Cardiac fibroblast (primary cell): Measurements from ENCODE around the gene KANSL1.
A peak's percentile ranks its signal among the peaks of the same experiment; 100 is the strongest.

ENCODE experiments used
- DNase-seq, 2 donors: peaks; one replicate each; pipeline versions ENCODE4 v3.0.0 to v3.0.0-alpha.2; 2010; ENCODE audit warnings: low read depth in 2 of 2
- H3K4me3 ChIP-seq, 2 donors: replicated peaks in 1 of 2; 1 replicate in 1 of 2; 2 replicates in 1 of 2; pipeline ENCODE4 v1.5.1; 2011; ENCODE audit warnings: low read depth in 2 of 2, low read length in 2 of 2, mild to moderate bottlenecking in 2 of 2, moderate library complexity in 1 of 2
- CTCF ChIP-seq: IDR thresholded peaks from one replicate; pipeline ENCODE4 v1.5.1; 2011; ENCODE audit warnings: low read depth, mild to moderate bottlenecking, low read length, inconsistent platforms

The KANSL1 gene

GRCh38 chr17:46063241-46063640 is 130.0 kb downstream of the KANSL1 start:
- TF ChIP-seq CTCF: no peak
- DNase-seq: peak; percentile 63 to 91

GRCh38 chr17:46061435-46061834 is 131.8 kb downstream of the KANSL1 start:
- DNase-seq: peak; percentile 38 to 53
- H3K4me3 ChIP-seq: no peak overlapping the region
- TF ChIP-seq CTCF: peak; percentile 39

More at GRCh38 chr17:46063241-46063640, 130.0 kb downstream of the KANSL1 start:
- H3K4me3 ChIP-seq: no peak overlapping the region

- DNase-seq: no peak
- TF ChIP-seq CTCF: no peak
- no peak overlapping the region for H3K4me3 ChIP-seq
These were observed 132.8 kb downstream of the KANSL1 start for GRCh38 chr17:46060461-46060860.

- DNase-seq: no peak
- no peak for TF ChIP-seq CTCF
- H3K4me3 ChIP-seq: no peak overlapping the region
These were observed 133.7 kb downstream of the KANSL1 start for GRCh38 chr17:46059486-46059885.

GRCh38 chr17:46057366-46057765 is 135.9 kb downstream of the KANSL1 start:
- no peak for TF ChIP-seq CTCF
- peak in 1 of 2 donors; percentile 68 for DNase-seq
- no peak overlapping the region for H3K4me3 ChIP-seq

- no peak for TF ChIP-seq CTCF
- H3K4me3 ChIP-seq: no peak overlapping the region
- peak; percentile 75 to 91 for DNase-seq
These were observed 136.4 kb downstream of the KANSL1 start for GRCh38 chr17:46056800-46057304.

GRCh38 chr17:46053911-46054534 is 139.2 kb downstream of the KANSL1 start:
- no peak overlapping the region for H3K4me3 ChIP-seq
- no peak for TF ChIP-seq CTCF
- DNase-seq: peak in 1 of 2 donors; percentile 66
